Left kidney (tissue), 2 donors: ENCODE results near the gene SLC26A8. TPM values are rescaled to one million over a fixed set of nuclear protein-coding genes. Genes with fewer than 3 reads are reported as not detected.
"Not testable (repeated sequence)": the region's sequence is repeated elsewhere in the genome, so short reads cannot be mapped to it uniquely, and the experiment has no call there.

Experiments
- DNase-seq: peaks from one replicate; pipeline ENCODE4 v3.0.0-alpha.2; 2013
- polyA plus RNA-seq: library from polyadenylated mRNA; unstranded; fragments of 120-200 nt; gene quantifications from one replicate; pipeline ENCODE4 v1.2.1, GENCODE V29; 2013; ENCODE audit not compliant: insufficient read length

SLC26A8 gene
- polyA plus RNA-seq, 1 donor, result 0.47 TPM

DNA sequence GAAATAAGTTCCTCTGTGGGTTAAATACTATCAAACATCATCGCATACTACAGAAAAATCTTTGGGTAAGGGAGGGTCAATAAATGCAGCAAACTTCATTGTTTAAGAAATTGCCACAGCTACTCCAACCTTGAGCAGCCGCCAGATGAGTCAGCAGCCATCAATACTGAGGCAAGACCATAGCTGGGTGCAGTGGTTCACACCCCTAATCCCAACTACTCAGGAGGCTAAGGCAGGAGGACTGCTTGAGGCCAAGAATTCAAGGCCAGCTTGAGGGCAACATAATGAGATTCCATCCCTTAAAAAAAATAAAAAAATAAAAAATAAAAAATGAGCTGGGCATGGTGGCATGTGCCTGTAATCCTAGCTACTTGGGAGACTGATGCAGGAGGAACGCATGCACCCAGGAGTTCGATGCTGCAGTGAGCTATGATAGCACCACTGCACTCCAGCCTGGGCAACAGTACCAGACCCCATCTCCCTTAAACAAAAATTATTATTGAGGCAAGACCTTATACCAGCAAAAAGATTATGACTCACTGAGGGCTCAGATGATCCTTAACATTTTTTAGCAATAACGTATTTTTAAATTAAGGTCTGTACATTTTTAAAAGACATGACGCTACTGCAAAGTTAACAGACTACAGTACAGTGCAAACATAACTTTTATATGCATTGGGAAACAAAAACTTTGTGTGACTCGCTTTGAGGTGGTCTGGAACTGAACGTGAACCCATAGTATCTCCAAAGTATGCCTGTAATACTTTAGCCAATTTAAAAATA lies 112.4 kb downstream of the SLC26A8 start:
- DNase-seq, result no peak

DNA sequence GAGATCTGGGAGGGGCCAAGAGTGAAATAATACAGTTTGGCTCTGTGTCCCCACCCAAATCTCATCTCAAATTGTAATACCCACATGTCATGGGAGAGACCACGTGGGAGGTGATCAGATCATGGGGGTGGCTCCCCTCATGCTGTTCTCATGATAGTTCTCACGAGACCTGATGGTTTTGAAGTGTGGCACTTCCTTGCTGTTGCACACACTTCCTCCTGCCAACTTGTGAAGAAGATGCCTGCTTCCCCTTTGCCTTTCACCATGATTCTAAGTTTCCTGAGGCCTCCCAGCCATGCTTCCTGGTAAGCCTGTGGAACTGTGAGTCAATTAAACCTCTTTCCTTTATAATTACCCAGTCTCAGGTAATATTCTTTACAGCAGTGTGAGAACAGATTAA lies 114.9 kb downstream of the SLC26A8 start:
- DNase-seq, result not testable (repeated sequence)

DNA sequence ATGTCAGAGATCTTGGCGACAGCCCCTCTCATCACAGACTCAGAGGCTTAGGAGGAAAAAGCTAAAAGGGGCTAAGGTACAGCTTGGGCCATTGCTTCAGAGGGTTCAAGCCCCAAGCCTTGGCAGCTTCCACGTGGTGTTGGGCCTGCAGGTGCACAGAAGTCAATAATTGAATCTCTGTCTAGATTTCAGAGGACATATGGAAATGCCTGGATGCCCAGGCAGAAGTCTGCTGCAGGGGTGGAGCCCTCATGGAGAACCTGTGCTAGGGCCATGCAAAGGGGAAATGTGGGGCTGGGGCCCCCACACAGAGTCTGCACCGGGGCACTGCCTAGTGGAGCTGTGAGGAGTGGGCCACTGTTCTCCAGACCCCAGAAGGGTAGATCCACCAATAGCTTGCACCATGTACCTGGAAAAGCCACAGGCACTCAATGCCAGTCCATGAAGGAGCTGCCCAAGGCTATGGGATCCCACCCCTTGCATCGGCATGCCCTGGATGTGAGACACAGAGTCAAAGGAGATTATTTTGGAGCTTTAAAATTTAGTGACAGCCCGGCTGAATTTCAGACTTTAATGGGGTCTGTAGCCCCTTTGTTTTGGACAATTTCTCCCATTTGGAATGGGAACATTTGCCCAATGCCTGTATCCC lies 115.6 kb downstream of the SLC26A8 start:
- not testable (repeated sequence) for DNase-seq

DNA sequence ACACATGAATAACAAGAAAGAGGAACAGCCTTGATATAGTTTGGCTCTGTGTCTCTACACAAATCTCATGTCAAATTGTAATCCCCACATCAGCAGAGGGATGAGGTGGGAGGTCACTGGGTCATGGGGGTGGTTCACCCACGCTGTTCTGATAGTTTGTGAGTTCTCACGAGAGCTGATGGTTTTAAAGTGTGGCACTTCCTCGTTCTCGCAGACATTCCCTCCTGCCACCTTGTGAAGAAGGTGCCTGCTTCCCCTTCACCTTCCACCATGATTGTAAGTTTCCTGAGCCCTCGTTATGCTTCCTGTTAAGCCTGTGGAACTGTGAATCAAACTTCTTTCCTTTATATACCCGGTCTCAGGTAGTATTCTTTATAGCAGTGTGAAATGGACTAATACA lies 116.7 kb downstream of the SLC26A8 start:
- no peak for DNase-seq

DNA sequence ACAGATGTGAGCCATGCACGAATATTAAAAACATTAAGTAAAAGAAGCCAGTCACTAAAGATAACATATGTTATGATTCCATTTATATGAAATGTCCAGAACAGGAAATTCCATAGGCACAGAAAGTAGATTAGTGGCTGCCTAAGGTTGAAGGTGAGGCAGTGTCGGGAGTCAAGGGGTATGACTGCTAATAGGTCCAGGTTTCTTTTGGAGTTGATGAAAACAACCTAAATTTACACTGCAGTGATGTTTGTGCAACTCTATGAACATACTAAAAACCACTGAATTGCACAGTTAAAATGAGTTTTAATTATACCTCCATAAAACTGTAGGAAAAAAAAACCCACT lies 118.0 kb downstream of the SLC26A8 start:
- DNase-seq, result no peak

DNA sequence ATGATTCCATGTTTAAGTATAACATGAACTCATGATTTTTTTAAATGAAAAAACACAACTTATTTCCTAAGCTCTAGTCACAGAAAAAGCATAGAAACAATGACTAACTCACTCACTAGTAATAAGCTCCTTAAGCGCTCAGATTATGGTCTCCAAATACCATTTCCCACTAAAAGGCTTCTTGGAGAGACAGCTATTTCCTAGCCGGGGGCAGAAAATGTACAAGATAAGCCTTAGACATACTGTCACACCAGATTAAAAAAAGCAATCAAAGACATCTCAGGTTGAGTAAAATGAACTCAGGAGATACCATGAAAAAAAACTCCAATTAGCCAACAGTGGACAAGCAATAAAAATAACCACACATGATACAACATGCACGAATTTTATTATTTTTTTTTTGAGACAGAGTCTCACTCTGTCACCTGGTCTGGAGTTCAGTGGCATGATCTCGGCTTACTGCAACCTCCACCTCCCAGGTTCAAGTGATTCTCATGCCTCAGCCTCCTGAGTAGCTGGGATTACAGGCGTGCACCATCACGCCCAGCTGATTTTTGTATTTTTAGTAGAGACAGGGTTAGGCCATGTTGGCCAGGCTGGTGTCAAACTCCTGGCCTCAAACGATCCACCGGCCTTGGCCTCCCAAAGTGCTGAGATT lies 118.5 kb downstream of the SLC26A8 start:
- DNase-seq, result no peak

DNA sequence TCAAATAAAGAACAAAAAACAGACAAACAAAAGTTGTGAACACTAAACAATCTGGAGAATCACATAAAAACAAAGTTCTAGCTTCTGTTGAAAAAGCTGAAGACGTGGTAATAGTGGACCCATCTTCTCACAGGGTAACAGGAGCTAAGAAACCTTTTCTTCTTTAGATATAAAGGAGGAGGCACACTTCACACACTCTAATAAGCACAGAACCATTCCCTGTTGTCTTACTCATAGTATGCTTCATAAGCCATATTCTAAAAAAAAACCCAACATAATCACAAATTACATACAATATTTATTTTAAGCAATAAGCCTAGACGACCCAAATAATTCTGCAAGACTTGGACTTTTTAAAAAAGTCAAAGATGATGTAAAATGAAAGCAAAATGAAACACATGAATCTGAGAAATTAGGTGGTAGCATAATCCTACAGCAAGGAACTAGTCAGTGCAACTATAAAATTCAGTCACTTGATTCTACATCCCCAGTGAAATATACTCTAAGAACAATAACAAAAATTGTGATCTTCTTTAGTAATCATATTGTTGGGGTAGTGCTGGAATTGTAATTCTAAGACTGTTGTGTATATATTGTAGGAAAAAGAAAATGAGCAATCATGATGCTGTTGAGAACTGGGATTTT lies 119.2 kb downstream of the SLC26A8 start:
- DNase-seq, result no peak

DNA sequence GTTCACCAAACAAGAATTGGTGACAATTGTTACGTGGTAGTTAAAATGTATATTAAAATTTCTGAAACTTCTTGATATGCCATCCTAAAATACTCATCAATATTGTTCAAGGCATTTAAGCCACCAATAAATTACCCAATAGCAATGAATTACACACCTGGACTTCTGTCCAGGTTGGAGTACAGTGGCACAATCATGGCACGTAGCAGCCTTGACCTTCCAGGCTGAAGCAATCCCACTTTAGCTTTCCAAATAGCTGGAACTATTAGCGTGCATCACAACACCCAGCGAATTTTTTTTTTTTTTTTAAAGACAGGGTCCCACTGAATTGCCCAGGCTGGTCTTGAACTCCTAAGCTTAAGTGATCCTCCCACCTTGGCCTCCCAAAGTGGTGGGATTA lies 120.8 kb downstream of the SLC26A8 start:
- DNase-seq, result no peak

DNA sequence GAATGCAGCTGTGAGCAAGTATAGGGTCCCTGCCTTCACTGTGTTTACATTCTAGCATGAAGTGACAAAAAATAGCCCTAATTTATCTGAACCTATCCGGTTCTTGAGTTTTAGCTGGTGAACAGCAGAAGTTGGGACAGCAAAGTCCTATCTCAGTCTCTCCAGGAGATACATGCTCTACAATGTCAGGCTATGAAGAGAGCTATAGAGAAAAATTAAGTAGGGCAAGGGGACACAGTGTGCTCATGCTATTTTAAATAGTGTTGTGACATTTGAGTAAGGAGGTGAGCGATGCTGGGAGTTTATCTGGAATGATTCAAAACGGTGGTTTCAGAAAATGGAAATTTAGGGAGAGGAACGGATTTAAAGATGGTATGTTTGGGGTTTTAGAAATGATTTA lies 124.0 kb downstream of the SLC26A8 start:
- no peak for DNase-seq

DNA sequence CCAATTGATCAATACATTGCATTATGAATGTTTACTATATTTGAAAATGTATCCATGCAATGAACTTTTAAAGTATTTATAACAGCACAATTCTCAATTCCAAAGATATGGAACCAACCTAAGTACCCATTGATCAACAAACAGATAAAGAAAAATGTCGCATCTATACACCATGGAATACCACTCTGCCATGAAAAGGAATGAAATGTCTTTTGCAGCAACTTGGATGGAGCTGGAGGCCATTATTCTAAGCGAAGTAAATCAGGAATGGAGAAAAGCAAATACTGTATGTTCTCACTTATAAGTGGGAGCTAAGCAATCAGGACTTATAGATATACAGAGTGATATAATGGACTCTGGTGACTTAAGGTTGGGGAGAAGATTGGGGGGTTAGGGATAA lies 126.4 kb downstream of the SLC26A8 start:
- no peak for DNase-seq

DNA sequence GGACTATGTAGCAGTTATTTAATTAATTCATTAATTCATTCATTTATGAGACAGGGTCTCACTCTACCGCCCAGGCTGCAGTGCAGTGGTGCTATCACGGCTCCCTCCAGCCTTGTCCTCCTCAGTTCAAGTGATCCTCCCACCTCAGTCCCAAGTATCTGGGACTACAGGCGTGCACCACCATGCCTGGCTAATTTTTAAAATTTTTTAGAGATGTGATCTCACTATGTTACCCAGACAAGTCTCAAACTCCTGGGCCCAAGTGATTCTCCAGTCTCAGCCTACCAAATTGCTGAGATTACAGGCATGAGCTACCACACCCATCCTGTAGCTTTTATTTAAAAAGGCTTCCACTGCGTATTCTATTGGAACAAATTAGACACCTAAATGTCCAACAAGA lies 127.0 kb downstream of the SLC26A8 start:
- no peak for DNase-seq

DNA sequence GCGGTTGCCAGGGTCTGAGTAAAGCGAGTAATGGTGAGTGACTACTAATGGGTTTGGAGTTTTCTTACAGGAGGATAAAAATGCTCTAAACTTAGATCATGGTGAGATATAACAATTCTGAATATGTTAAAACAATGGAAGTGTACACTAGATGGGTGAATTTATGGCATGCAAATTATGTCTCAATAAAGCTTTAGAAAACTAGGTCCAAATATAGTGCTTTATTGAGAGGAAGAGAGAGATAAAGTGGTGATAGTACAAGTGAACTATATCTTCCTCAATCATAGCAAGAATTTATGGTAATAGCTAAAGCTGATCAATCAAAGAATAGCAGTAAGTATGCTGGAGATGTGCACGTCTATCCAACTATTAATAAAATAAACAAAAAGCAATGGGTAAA lies 127.4 kb downstream of the SLC26A8 start:
- no peak for DNase-seq

DNA sequence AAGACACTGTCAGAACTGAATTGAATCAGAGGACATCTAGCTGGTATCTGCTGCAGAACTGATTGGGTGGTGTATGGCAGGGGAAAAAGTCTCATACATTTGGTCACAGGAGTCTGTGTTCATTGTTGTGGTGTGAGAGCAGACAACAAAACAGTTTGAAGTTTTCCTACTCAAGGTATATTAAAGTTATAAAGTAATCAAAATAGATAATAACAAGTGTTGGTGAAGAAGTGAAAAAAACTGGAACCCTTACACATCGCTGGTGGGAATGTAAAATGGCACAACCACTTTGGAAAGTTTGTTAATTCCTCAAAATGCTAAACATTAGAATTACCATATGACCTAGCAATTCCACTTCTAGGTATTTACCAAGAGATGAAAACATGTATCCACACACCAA lies 128.2 kb downstream of the SLC26A8 start:
- no peak for DNase-seq

DNA sequence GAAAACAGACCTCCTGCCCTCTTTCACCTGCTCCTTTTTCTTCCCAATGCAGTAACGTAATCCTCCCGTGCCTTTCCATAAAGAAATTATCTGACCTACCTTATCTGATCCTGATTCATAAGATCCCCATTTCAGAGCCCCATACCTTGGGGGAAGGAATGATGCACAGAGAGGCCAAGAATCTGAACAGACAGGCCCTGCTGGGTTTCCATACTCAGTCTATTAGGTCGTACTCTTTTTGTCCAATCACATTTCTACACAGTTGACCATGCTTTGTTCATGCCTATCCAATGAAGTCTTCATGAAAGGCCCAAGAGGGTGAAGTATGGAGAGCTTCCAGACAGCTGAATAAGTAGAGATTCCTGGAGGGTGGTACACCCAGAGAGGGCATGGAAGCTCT lies 128.9 kb downstream of the SLC26A8 start:
- DNase-seq, result no peak

DNA sequence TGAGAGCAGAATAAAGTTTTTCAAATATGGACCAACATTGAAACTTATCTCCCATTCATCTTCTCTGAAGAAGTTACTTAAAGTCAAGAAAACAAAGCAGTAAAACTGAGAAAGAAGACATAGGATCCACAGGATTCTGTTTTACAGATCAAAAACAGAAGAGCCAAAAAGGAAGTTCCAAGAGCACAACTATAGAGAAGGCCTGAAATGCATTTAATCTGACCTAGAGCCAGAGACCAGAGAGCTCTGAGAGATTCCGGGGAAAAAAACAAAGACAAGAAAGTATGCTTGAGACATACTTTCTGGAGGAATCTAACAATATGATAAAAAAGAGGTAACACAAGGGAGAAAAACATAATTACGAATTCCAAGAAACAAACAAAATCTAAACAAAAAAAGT lies 129.7 kb downstream of the SLC26A8 start:
- DNase-seq, result no peak

Other genes starting within 250 kb of the SLC26A8 start
- not detected for gene CLPSL2, start 248.0 kb downstream of the SLC26A8 start, polyA plus RNA-seq
- 2.2 TPM for gene CLPSL1, start 243.6 kb downstream of the SLC26A8 start, polyA plus RNA-seq
- gene CLPS, start 227.3 kb downstream of the SLC26A8 start, polyA plus RNA-seq, result 0.33 TPM
- not detected for gene LHFPL5, start 219.3 kb downstream of the SLC26A8 start, polyA plus RNA-seq
- 67.7 TPM for gene SRPK1, start 103.5 kb downstream of the SLC26A8 start, polyA plus RNA-seq
- 56.6 TPM for gene MAPK14, start 3.2 kb upstream of the SLC26A8 start, polyA plus RNA-seq
- 23.2 TPM for gene MAPK13, start 105.9 kb upstream of the SLC26A8 start, polyA plus RNA-seq
- 53.9 TPM for gene BRPF3, start 172.1 kb upstream of the SLC26A8 start, polyA plus RNA-seq
- 2.5 TPM for gene PNPLA1, start 245.4 kb upstream of the SLC26A8 start, polyA plus RNA-seq